GM12878 (cell line): ENCODE results near the gene KIF17. TPM values are rescaled to one million over a fixed set of nuclear protein-coding genes. Genes with fewer than 3 reads are reported as not detected.

Experiments used
- ATAC-seq: fragments of 200-7000 bp; cut with Tn5 transposase; 3 replicates; pipeline ENCODE4 v1.9.1; 2020; ENCODE audit warnings: mild to moderate bottlenecking, moderate library complexity
- BruUV-seq: library from RNA; stranded (reverse); fragments of 400-500 nt; replicated peaks from 2 replicates; lab custom pipeline; 2021; lab: Mats Ljungman, UMichigan
- CTCF ChIA-PET: fragments of 300-600 bp; sonication (Branson Sonifier 250); formaldehyde crosslinking; extraction: SDS; loops from one replicate; lab custom pipeline; 2021; ENCODE audit warnings: inconsistent platforms; lab: Yijun Ruan, JAX
- POLR2A ChIA-PET: fragments of 350-600 bp; formaldehyde crosslinking; extraction: SDS; loops from one replicate; lab custom pipeline; 2021; ENCODE audit warnings: inconsistent platforms; lab: Charles Lee
- RAD21 ChIA-PET: fragments of 300-600 bp; sonication (Branson Sonifier 250); formaldehyde crosslinking; loops from one replicate; lab custom pipeline; 2023; ENCODE audit warnings: antibody characterized with exemption; ENCODE audit not compliant: unreplicated experiment; lab: Charles Lee
- SMC1A ChIA-PET: fragments of 300-600 bp; sonication (Branson Sonifier 250); formaldehyde crosslinking; loops from one replicate; lab custom pipeline; 2023; ENCODE audit not compliant: unreplicated experiment, uncharacterized antibody; lab: Charles Lee
- DNase-seq: peaks from one replicate; pipeline ENCODE4 v3.0.0-alpha.2; 2011; ENCODE audit warnings: low read depth, low spot score
- FAIRE-seq: peaks from 3 replicates; lab custom pipeline; 2011; peaks lifted over from hg19 to GRCh38; lab: Jason Lieb, UNC
- H2AFZ ChIP-seq: 2 replicates; pipeline ENCODE4 v1.6.0; 2011; ENCODE audit warnings: low read depth, low read length, control low read depth; ENCODE audit not compliant: control insufficient read depth
- H3K27ac ChIP-seq: 2 replicates; pipeline ENCODE4 v1.5.1; 2011; ENCODE audit warnings: control low read depth; ENCODE audit not compliant: control insufficient read depth, insufficient read depth
- H3K27me3 ChIP-seq, 2 experiments: replicated peaks in 1 of 2; 2 replicates each; pipeline versions ENCODE4 v1.6.0 to v1.6.1; 2011; ENCODE audit warnings: low read length in 1 of 2; ENCODE audit not compliant: control insufficient read depth in 2 of 2, insufficient read depth in 2 of 2
- H3K36me3 ChIP-seq, 2 experiments: 2 replicates each; pipeline ENCODE4 v1.5.1; 2011; ENCODE audit warnings: low read length in 1 of 2; ENCODE audit not compliant: control insufficient read depth in 2 of 2, insufficient read depth in 2 of 2
- H3K4me1 ChIP-seq: 2 replicates; pipeline ENCODE4 v1.6.1; 2011; ENCODE audit warnings: mild to moderate bottlenecking, low read length, moderate library complexity, mixed read lengths; ENCODE audit not compliant: control insufficient read depth, insufficient read depth
- H3K4me2 ChIP-seq: 2 replicates; pipeline ENCODE4 v1.6.0; 2011; ENCODE audit warnings: control low read depth; ENCODE audit not compliant: control insufficient read depth, insufficient read depth
- H3K4me3 ChIP-seq: fragments of 200-600 bp; sonication (generic); 2 replicates; pipeline ENCODE4 v1.5.1; 2016
- H3K79me2 ChIP-seq: 2 replicates; pipeline ENCODE4 v1.6.0; 2011; ENCODE audit warnings: low read length; ENCODE audit not compliant: control insufficient read depth, insufficient read depth
- H3K9ac ChIP-seq: 2 replicates; pipeline ENCODE4 v1.8.0; 2011; ENCODE audit warnings: low read length, control low read depth, mixed read lengths; ENCODE audit not compliant: control insufficient read depth, insufficient read depth
- H3K9me3 ChIP-seq: replicated peaks from 3 replicates; pipeline ENCODE4 v1.5.1; 2011; ENCODE audit warnings: mild to moderate bottlenecking, low read length; ENCODE audit not compliant: control insufficient read depth, insufficient read depth
- H4K20me1 ChIP-seq: 2 replicates; pipeline ENCODE4 v1.6.0; 2011; ENCODE audit not compliant: control insufficient read depth, insufficient read depth
- ATF3 ChIP-seq: IDR thresholded peaks from 2 replicates; pipeline ENCODE4 v1.6.1; 2011; ENCODE audit warnings: low read depth, mild to moderate bottlenecking, low read length, moderate library complexity, borderline replicate concordance; ENCODE audit errors: extremely low read depth
- IRF3 ChIP-seq: fragments of 450-650 bp; IDR thresholded peaks from 2 replicates; pipeline ENCODE4 v1.6.1; 2014; ENCODE audit warnings: mild to moderate bottlenecking
- PML ChIP-seq: IDR thresholded peaks from 2 replicates; pipeline ENCODE4 v1.6.1; 2012; ENCODE audit warnings: low read length, inconsistent platforms
- RELA ChIP-seq: fragments of 450-650 bp; IDR thresholded peaks from 2 replicates; pipeline ENCODE4 v1.8.0; 2014; ENCODE audit warnings: borderline replicate concordance; ENCODE audit not compliant: partially characterized antibody
- WGBS: methylation state at CpG from one replicate; pipeline ENCODE4 v1.1.6; 2016; ENCODE audit warnings: low lambda C conversion rate; ENCODE audit not compliant: insufficient replicate concordance, insufficient coverage; ENCODE audit errors: missing lambda C conversion rate; 5-methylcytosine and 5-hydroxymethylcytosine counted together
- in situ Hi-C: fragments of 300-500 bp; cut with MboI; formaldehyde crosslinking; loops from 9 replicates; pipeline ENCODE4 v1.14.3; 2018; ENCODE audit warnings: mixed read lengths
- intact Hi-C: fragments of 100-400 bp; cut with micrococcal nuclease; formaldehyde crosslinking; loops from one replicate; pipeline ENCODE4 v1.14.2; 2022; ENCODE audit not compliant: unreplicated experiment
- polyA plus RNA-seq, 11 experiments: library from polyadenylated mRNA; depleted of rRNA in 4 of 11; unstranded in 6 of 11; stranded (reverse) in 5 of 11; fragments of >200 nt; fragmentation: Nextera tagmentation in 4 of 11; fragmentation: Illumina TruSeq in 1 of 11; extraction: Ambion mirVana in 4 of 11; extraction: Trizol in 1 of 11; gene quantifications; 1 replicate in 1 of 11; 2 replicates in 10 of 11; pipeline versions ENCODE4 v1.2.1 to v1.2.3, GENCODE V29; 2011 to 2016; ENCODE audit warnings: inconsistent platforms in 2 of 11, missing spikeins in 2 of 11, low read depth in 1 of 11
- total RNA-seq, 4 experiments: library from RNA; depleted of rRNA in 3 of 4; stranded (reverse); fragments of >200 nt in 3 of 4; fragmentation: Illumina TruSeq in 1 of 4; extraction: Trizol in 1 of 4; gene quantifications; 2 replicates each; pipeline versions ENCODE4 v1.2.1 to v1.2.3, GENCODE V29; 2013 to 2021
- TF ChIP-seq, protein P1 (sequence below): IDR thresholded peaks from 2 replicates; pipeline ENCODE4 v1.6.1; 2011; ENCODE audit warnings: borderline replicate concordance, low read depth, mild to moderate bottlenecking, moderate library complexity, low read length; ENCODE audit not compliant: insufficient read depth, poor library complexity, severe bottlenecking

The KIF17 gene
- total and polyA plus RNA-seq, 10 of the 15 experiments (the other 5 are each of a cell fraction or from before 2014, with no cell fraction given): 0.01 to 0.10 (median 0.03) TPM; not detected in 7

GRCh38 chr1:20715406-20715805, 2.4 kb downstream of the KIF17 start:
- H2AFZ ChIP-seq: no peak overlapping the region
- no peaks in the 10 kb centered on the region for H3K79me2 ChIP-seq
- in situ Hi-C loops: no loop called here
- no TSS peak for BruUV-seq
- no peaks in the 10 kb centered on the region for H4K20me1 ChIP-seq
- RAD21 ChIA-PET: no interaction called here
- SMC1A ChIA-PET: no interaction called here
- DNase-seq (no peak), FAIRE-seq (no peak), ATAC-seq (no peak)
- no peaks in the 10 kb centered on the region for H3K36me3 ChIP-seq
- POLR2A ChIA-PET: no interaction called here
- intact Hi-C loops: no loop called here
- H3K9ac ChIP-seq: no peak overlapping the region
- H3K27ac ChIP-seq: no peak overlapping the region
- H3K4me1 ChIP-seq: no peaks in the 10 kb centered on the region
- CTCF ChIA-PET: interaction anchor here (1.3 kb wide), 1 partner anchor 19 kb away, joined by 3 read pairs; no protein-coding TSS in a partner anchor
- WGBS: 68% methylated on average over 15 of the region's 15 CpGs
- TF ChIP-seq IRF3: no peak
- TF ChIP-seq RELA: no peak
- TF ChIP-seq, protein P1, sequence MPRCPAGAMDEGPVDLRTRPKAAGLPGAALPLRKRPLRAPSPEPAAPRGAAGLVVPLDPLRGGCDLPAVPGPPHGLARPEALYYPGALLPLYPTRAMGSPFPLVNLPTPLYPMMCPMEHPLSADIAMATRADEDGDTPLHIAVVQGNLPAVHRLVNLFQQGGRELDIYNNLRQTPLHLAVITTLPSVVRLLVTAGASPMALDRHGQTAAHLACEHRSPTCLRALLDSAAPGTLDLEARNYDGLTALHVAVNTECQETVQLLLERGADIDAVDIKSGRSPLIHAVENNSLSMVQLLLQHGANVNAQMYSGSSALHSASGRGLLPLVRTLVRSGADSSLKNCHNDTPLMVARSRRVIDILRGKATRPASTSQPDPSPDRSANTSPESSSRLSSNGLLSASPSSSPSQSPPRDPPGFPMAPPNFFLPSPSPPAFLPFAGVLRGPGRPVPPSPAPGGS: no peak
- no peak for TF ChIP-seq ATF3
- TF ChIP-seq PML: no peak
- no peak overlapping the region for H3K4me3 ChIP-seq
- no peak overlapping the region for H3K4me2 ChIP-seq
- peaks cover 0 to 5% of the 10 kb centered on the region in 2 experiments; a peak in 1 of 4 replicates for H3K27me3 ChIP-seq
- H3K9me3 ChIP-seq: no peaks in the 10 kb centered on the region; the same call in 2 of the 3 replicates
